A549 (cell line): ENCODE results near the gene TBCC. TPM values are rescaled to one million over a fixed set of nuclear protein-coding genes. Genes with fewer than 3 reads are reported as not detected.
"Not testable (repeated sequence)": the region's sequence is repeated elsewhere in the genome, so short reads cannot be mapped to it uniquely, and the experiment has no call there.

Source experiments
- ATAC-seq, 2 experiments: fragments of 200-7000 bp in 1 of 2; fragments of >200 bp in 1 of 2; cut with Nextera tagmentation in 1 of 2; cut with Tn5 transposase in 1 of 2; 3 replicates each; pipeline versions ENCODE4 v1.8.0 to v1.9.1; 2018 to 2020; ENCODE audit warnings: mild to moderate bottlenecking in 1 of 2, moderate library complexity in 1 of 2
- CTCF ChIA-PET: fragments of 300-600 bp; sonication (Branson Sonifier 250); formaldehyde crosslinking; extraction: SDS; loops from one replicate; lab custom pipeline; 2021; ENCODE audit warnings: antibody characterized with exemption, inconsistent platforms; lab: Yijun Ruan, JAX
- POLR2A ChIA-PET: fragments of 350-600 bp; formaldehyde crosslinking; extraction: SDS; loops from one replicate; lab custom pipeline; 2021; ENCODE audit warnings: antibody characterized with exemption, inconsistent platforms; lab: Yijun Ruan, JAX
- DNase-seq, 2 experiments: peaks; one replicate each; pipeline versions ENCODE4 v3.0.0 to v3.0.0-alpha.2; 2011 to 2016; ENCODE audit warnings: low read depth in 1 of 2, low spot score in 1 of 2
- FAIRE-seq: peaks from 2 replicates; lab custom pipeline; 2011; peaks lifted over from hg19 to GRCh38; lab: Jason Lieb, UNC
- H3K27ac ChIP-seq, 2 experiments: fragments of >200 bp; sonication (Bioruptor Twin); formaldehyde crosslinking; 3 replicates each; pipeline ENCODE4 v1.5.1; 2016 to 2017
- H3K4me1 ChIP-seq: fragments of >200 bp; sonication (Bioruptor Twin); formaldehyde crosslinking; 3 replicates; pipeline ENCODE4 v1.6.1; 2016
- H3K4me2 ChIP-seq: fragments of >200 bp; sonication (Bioruptor Twin); formaldehyde crosslinking; 3 replicates; pipeline ENCODE4 v1.6.1; 2016
- H3K4me3 ChIP-seq: fragments of >200 bp; sonication (Bioruptor Twin); formaldehyde crosslinking; 3 replicates; pipeline ENCODE4 v1.5.1; 2016
- H3K9me3 ChIP-seq: fragments of >200 bp; sonication (Bioruptor Twin); formaldehyde crosslinking; 3 replicates; pipeline ENCODE4 v1.6.1; 2016
- BHLHE40 ChIP-seq: IDR thresholded peaks from 2 replicates; pipeline ENCODE4 v1.6.1; 2012; ENCODE audit warnings: low read depth, low read length, inconsistent platforms
- CBX8 ChIP-seq: fragments of 200-600 bp; sonication (generic); IDR thresholded peaks from 2 replicates; pipeline ENCODE4 v1.6.1; 2016
- CEBPB ChIP-seq, 2 experiments: fragments of >200 bp in 1 of 2; sonication (Bioruptor Twin) in 1 of 2; formaldehyde crosslinking in 1 of 2; IDR thresholded peaks; 2 replicates each; pipeline ENCODE4 v1.6.1; 2012 to 2016
- CHD2 ChIP-seq: fragments of 150-350 bp; IDR thresholded peaks from 2 replicates; pipeline ENCODE4 v1.6.1; 2014; ENCODE audit warnings: low read length; ENCODE audit not compliant: partially characterized antibody
- CHD4 ChIP-seq: fragments of 200-600 bp; sonication (generic); IDR thresholded peaks from 2 replicates; pipeline ENCODE4 v1.6.1; 2016; ENCODE audit warnings: antibody characterized with exemption, mild to moderate bottlenecking, borderline replicate concordance
- EHMT2 ChIP-seq: fragments of 200-600 bp; sonication (generic); IDR thresholded peaks from 2 replicates; pipeline ENCODE4 v1.6.1; 2016; ENCODE audit warnings: antibody characterized with exemption, low read depth, mild to moderate bottlenecking, moderate library complexity
- FOSL2 ChIP-seq, 2 experiments: fragments of 450-650 bp in 1 of 2; fragments of >200 bp in 1 of 2; sonication (Bioruptor Twin) in 1 of 2; formaldehyde crosslinking; IDR thresholded peaks; 2 replicates each; pipeline versions ENCODE4 v1.5.0 to v1.6.1; 2016 to 2020; ENCODE audit warnings: mild to moderate bottlenecking in 1 of 2, moderate library complexity in 1 of 2
- JUNB ChIP-seq: fragments of >200 bp; sonication (Bioruptor Twin); formaldehyde crosslinking; IDR thresholded peaks from 2 replicates; pipeline ENCODE4 v1.6.1; 2016
- MAFK ChIP-seq: fragments of 450-650 bp; IDR thresholded peaks from 2 replicates; pipeline ENCODE4 v1.6.1; 2014; ENCODE audit not compliant: partially characterized antibody
- NPAS2 ChIP-seq: fragments of 250-450 bp; sonication (Bioruptor Pico); IDR thresholded peaks from 2 replicates; pipeline ENCODE4 v1.8.0; 2022; ENCODE audit warnings: mild to moderate bottlenecking, moderate library complexity, borderline replicate concordance
- NR3C1 ChIP-seq: fragments of >200 bp; sonication (Bioruptor Twin); formaldehyde crosslinking; IDR thresholded peaks from 3 replicates; pipeline ENCODE4 v1.6.1; 2017
- PHF8 ChIP-seq: fragments of 200-600 bp; sonication (generic); IDR thresholded peaks from 2 replicates; pipeline ENCODE4 v1.6.1; 2016; ENCODE audit warnings: low read depth, mild to moderate bottlenecking, antibody characterized with exemption, moderate library complexity, borderline replicate concordance
- POLR2A ChIP-seq: IDR thresholded peaks from 2 replicates; pipeline ENCODE4 v1.6.1; 2012; ENCODE audit warnings: mild to moderate bottlenecking, low read length
- RNF2 ChIP-seq: fragments of 200-600 bp; sonication (generic); IDR thresholded peaks from 2 replicates; pipeline ENCODE4 v1.6.1; 2016; ENCODE audit warnings: low read depth, mild to moderate bottlenecking, antibody characterized with exemption, moderate library complexity, borderline replicate concordance
- TP53 ChIP-seq: fragments of 250-450 bp; sonication (Bioruptor Pico); IDR thresholded peaks from 2 replicates; pipeline ENCODE4 v1.5.0; 2021; ENCODE audit warnings: mild to moderate bottlenecking, moderate library complexity
- WGBS: methylation state at CpG from one replicate; pipeline ENCODE4 v1.1.6; 2017; ENCODE audit errors: missing lambda C conversion rate; 5-methylcytosine and 5-hydroxymethylcytosine counted together
- polyA plus RNA-seq, 4 experiments: library from polyadenylated mRNA; depleted of rRNA in 3 of 4; stranded (reverse); fragments of >200 nt; fragmentation: RNase III in 1 of 4; extraction: RNeasy Plus Mini Kit Qiagen cat#74134 plus additional on column Dnase treatment in 1 of 4; gene quantifications; 2 replicates in 3 of 4; 3 replicates in 1 of 4; pipeline ENCODE4 v1.2.3, GENCODE V29; 2011 to 2017
- TF ChIP-seq, protein P1 (sequence below): fragments of 250-450 bp; sonication (Bioruptor Pico); IDR thresholded peaks from 2 replicates; pipeline ENCODE4 v1.5.0; 2020; ENCODE audit warnings: low read depth, mild to moderate bottlenecking, moderate library complexity
- TF ChIP-seq, protein P2 (sequence below): IDR thresholded peaks from 2 replicates; pipeline ENCODE4 v1.6.1; 2012
- TF ChIP-seq, protein P3 (sequence below): IDR thresholded peaks from 2 replicates; pipeline ENCODE4 v1.6.1; 2012

TBCC gene
- polyA plus RNA-seq, 2 of the 4 experiments (the other 2 are of a cell fraction) = 10.2 to 12.4 TPM

DNA sequence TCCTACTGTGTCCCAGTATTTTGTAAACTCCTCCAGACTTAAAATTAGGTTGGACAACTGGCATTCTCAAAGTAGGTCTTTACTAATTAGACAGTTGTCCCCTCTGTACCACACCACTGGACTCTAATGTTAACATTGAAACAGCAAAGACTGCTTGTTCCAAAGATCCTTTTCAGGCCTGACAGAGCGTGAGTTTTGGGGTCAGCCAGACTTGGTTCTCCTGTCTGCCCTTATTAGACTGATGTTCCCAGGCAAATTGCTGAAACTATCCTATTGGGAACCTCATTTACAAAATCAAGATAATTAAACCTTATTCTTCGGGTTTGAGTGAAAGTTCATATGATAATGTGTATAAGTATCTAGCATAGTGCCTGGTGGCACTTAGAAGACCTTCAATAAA is 32.2 kb upstream of the TBCC start:
- H3K4me2 ChIP-seq = no peak overlapping the region
- 83% methylated on average over 2 of the region's 2 CpGs for WGBS
- ChIA-PET POLR2A (interaction anchor here (1.0 to 1.2 kb wide), 2 partner anchors 31 to 113 kb away, joined by 3 read pairs; a partner anchor contains a TSS), CTCF (interaction anchor here (0.8 kb wide), 1 partner anchor 104 kb away, joined by 3 read pairs; no protein-coding TSS in a partner anchor)
- no peak for ATAC-seq
- TF ChIP-seq PHF8 (no peak), NR3C1 (no peak), EHMT2 (no peak), FOSL2 (IDR thresholded peaks at IDR 0.05) (no peak), FOSL2 (CRISPR knock-in tag; IDR thresholded peaks at IDR 0.05) (no peak), TP53 (no peak)
- TF ChIP-seq, all 56 proteins: peak for 0
- Histone ChIP-seq H3K4me1 (peaks cover 17% of the 10 kb centered on the region), H3K27ac (no peak overlapping the region), H3K9me3 (no peaks in the 10 kb centered on the region), H3K4me3 (no peak overlapping the region)
- DNase-seq (no peak), FAIRE-seq (no peak)

DNA sequence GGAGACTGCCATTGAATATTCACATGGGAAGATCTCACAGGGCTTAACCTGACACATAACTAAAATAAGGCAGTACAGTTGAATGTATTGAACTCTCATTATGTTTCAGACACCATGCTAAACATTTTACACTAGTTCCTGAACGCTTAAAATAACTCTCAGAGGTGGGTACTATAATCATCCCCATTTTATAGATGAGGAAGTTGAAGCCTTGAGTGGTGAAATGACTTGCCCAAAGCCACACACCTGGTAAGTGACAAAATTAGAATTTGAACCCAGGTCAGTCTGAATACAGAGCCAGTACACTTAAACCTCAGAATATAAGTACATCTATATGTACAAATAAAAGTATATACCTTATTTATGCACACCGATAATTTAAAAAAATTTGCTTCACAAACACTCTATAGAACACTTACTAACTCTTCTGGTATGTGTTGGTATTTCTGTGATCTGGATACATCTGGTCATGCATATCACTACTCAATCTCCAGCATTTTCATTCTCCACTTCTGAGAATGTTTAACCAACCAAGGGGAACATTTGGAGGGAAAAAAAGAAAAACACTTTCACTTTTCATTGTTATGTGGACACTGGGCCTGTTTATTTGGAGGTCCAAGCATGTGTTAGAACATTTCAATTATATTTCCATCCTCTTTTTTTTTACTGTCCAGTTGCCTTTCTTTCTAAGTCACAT is 31.4 kb upstream of the TBCC start:
- ChIA-PET CTCF (interaction anchor here (0.8 kb wide), 1 partner anchor 104 kb away, joined by 3 read pairs; no protein-coding TSS in a partner anchor), POLR2A (interaction anchor here (1.0 kb wide), 1 partner anchor 31 kb away, joined by 3 read pairs; no protein-coding TSS in a partner anchor)
- DNase-seq = no peak
- 69% methylated on average over 2 of the region's 2 CpGs for WGBS
- H3K9me3 ChIP-seq = no peaks in the 10 kb centered on the region
- no peak overlapping the region for H3K4me2 ChIP-seq
- no peak overlapping the region for H3K4me3 ChIP-seq
- TF ChIP-seq CHD4 (no peak), CBX8 (no peak), EHMT2 (no peak), NPAS2 (CRISPR knock-in tag) (no peak), RNF2 (no peak), NR3C1 (no peak), BHLHE40 (no peak), JUNB (no peak), FOSL2 (IDR thresholded peaks at IDR 0.05) (no peak), FOSL2 (CRISPR knock-in tag; IDR thresholded peaks at IDR 0.05) (no peak), CEBPB (IDR thresholded peaks at IDR 0.05) (no peak)
- TF ChIP-seq, protein P1, sequence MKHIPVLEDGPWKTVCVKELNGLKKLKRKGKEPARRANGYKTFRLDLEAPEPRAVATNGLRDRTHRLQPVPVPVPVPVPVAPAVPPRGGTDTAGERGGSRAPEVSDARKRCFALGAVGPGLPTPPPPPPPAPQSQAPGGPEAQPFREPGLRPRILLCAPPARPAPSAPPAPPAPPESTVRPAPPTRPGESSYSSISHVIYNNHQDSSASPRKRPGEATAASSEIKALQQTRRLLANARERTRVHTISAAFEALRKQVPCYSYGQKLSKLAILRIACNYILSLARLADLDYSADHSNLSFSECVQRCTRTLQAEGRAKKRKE = no peak
- TF ChIP-seq, protein P2, sequence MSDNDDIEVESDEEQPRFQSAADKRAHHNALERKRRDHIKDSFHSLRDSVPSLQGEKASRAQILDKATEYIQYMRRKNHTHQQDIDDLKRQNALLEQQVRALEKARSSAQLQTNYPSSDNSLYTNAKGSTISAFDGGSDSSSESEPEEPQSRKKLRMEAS = no peak
- TF ChIP-seq, protein P3, sequence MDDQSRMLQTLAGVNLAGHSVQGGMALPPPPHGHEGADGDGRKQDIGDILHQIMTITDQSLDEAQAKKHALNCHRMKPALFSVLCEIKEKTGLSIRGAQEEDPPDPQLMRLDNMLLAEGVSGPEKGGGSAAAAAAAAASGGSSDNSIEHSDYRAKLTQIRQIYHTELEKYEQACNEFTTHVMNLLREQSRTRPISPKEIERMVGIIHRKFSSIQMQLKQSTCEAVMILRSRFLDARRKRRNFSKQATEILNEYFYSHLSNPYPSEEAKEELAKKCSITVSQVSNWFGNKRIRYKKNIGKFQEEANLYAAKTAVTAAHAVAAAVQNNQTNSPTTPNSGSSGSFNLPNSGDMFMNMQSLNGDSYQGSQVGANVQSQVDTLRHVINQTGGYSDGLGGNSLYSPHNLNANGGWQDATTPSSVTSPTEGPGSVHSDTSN = no peak
- no peak overlapping the region for H3K27ac ChIP-seq
- no peak for FAIRE-seq
- H3K4me1 ChIP-seq = peaks cover 17% of the 10 kb centered on the region
- ATAC-seq = no peak

DNA sequence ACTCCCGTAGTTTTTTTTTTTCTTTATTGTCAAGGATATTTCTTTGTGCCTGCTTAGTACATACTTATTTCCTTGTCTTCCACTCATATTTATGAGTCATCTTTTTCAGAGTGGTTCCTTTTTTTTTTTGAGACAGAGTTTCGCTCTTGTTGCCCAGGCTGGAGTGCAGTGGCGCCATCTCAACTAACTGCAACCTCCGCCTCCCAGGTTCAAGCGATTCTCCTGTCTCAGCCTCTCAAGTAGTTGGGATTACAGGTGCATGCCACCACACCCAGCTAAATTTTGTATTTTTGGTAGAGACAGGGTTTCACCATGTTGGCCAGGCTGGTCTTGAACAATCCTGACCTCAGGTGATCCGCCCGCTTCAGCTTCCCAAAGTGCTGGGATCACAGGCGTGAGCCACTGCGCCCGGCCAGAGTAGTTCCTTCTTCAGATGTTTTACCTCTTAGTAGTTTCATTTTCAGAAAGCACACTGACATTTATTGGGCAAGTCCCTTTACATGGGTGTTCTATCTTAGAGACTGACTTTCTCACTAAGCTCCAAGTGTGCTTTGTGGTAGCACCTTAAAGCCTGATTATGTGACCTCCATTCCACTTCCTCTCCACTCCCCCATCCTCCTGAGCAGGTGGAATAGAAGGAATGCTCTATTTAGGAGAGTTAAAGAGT is 29.1 kb upstream of the TBCC start:
- H3K9me3 ChIP-seq, FAIRE-seq, H3K27ac ChIP-seq, H3K4me3 ChIP-seq, DNase-seq, ATAC-seq, H3K4me1 ChIP-seq, POLR2A ChIA-PET, H3K4me2 ChIP-seq: not testable (repeated sequence)
- CTCF ChIA-PET = interaction anchor here (0.6 kb wide), 1 partner anchor 20 kb away, joined by 3 read pairs; no protein-coding TSS in a partner anchor
- 92% methylated on average over 10 of the region's 10 CpGs for WGBS

DNA sequence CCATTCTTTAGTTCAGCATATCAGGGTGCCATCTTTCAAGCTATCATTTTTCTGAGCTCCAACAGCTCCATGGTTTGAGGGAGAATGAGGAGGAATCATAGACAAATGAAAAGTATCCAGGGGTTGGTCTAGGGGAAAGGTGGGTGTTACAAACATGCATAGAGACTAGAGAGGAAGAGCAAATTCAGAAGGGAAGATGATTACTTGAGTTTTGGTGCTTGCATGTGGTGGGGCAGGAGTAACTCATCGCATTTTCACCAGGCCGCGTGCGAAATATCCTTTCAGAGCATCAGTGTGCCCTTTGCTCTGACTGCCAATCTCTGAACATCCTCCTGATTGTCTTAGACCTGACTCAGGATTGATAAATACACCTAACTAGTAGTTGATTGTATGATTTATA is 28.3 kb upstream of the TBCC start:
- TF ChIP-seq NR3C1 (no peak), CHD2 (no peak), CBX8 (no peak), MAFK (no peak), POLR2A (no peak)
- DNase-seq = no peak
- H3K27ac ChIP-seq = no peak overlapping the region
- H3K9me3 ChIP-seq = no peaks in the 10 kb centered on the region
- ATAC-seq = no peak
- peaks cover 9% of the 10 kb centered on the region; the same call in 2 of the 3 replicates for H3K4me1 ChIP-seq
- no peak overlapping the region for H3K4me3 ChIP-seq
- CTCF ChIA-PET = no interaction called here
- 95% methylated on average over 4 of the region's 4 CpGs for WGBS
- no peak overlapping the region for H3K4me2 ChIP-seq
- POLR2A ChIA-PET = interaction anchor here (2.2 kb wide), 1 partner anchor 8 kb away, joined by 11 read pairs; the partner anchor contains the start of gene BICRAL
- no peak for FAIRE-seq
